ENCODE results near the gene LGMN.

LGMN gene

GRCh38 chr14:92693998-92694795, 54.2 kb downstream of the LGMN start:
- H3K36me3 ChIP-seq (ENCODE audit: insufficient read depth, insufficient read length, low read length), result no peaks in the 10 kb centered on the region
- no peak overlapping the region for H3K9ac ChIP-seq (ENCODE audit: insufficient read length, low read depth)
- no peak overlapping the region for H3K4me3 ChIP-seq (ENCODE audit: insufficient read length, low read depth)
- H3K4me1 ChIP-seq (ENCODE audit: insufficient read depth, insufficient read length), result peaks cover 2% of the 10 kb centered on the region
- H3K9me3 ChIP-seq (ENCODE audit: insufficient read depth, low read length), result no peaks in the 10 kb centered on the region
- no peak for DNase-seq (ENCODE audit: low read depth, low spot score)
- H3K27me3 ChIP-seq (ENCODE audit: insufficient read depth, insufficient read length), result no peaks in the 10 kb centered on the region
- TF ChIP-seq SUZ12 (IDR thresholded peaks at IDR 0.05; ENCODE audit: extremely low read depth, insufficient read depth, insufficient read length) (no peak), ZNF274 (IDR thresholded peaks at IDR 0.05; ENCODE audit: low read depth, low read length) (no peak), YY1 (IDR thresholded peaks at IDR 0.05; ENCODE audit: insufficient read depth, insufficient read length) (no peak)

DNA sequence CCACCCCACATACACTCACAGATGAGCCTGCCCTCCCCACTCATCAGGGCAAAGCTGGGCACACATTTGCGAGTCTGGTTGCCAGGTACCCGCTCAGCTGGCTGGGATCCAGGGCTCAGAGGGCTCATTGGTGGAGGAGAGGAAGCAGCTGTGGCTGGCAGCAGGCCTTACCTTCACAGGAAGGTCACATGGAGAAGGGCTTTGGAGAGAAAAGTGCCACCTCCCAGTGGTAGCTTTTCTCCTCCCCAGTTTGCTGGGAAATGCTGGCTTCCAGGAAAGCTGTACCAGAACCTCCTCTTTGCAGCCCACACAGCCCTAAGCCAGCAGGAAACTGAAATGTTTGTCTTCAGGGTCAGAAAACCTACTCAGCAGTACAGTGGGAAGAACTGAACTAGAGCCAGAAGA, 55.6 kb downstream of the LGMN start:
- Histone ChIP-seq H3K27me3 (ENCODE audit: insufficient read depth, insufficient read length) (peaks cover 9% of the 10 kb centered on the region), H3K9me3 (ENCODE audit: insufficient read depth, low read length) (no peaks in the 10 kb centered on the region), H3K36me3 (ENCODE audit: insufficient read depth, insufficient read length, low read length) (no peaks in the 10 kb centered on the region), H3K4me1 (ENCODE audit: insufficient read depth, insufficient read length) (peaks cover 6% of the 10 kb centered on the region), H3K4me3 (ENCODE audit: insufficient read length, low read depth) (no peak overlapping the region), H3K9ac (ENCODE audit: insufficient read length, low read depth) (no peak overlapping the region)
- no peak for TF ChIP-seq ZNF274 (IDR thresholded peaks at IDR 0.05; ENCODE audit: low read depth, low read length)
- TF ChIP-seq SUZ12 (IDR thresholded peaks at IDR 0.05; ENCODE audit: extremely low read depth, insufficient read depth, insufficient read length), result no peak
- no peak for TF ChIP-seq YY1 (IDR thresholded peaks at IDR 0.05; ENCODE audit: insufficient read depth, insufficient read length)
- no peak for DNase-seq (ENCODE audit: low read depth, low spot score)

DNA sequence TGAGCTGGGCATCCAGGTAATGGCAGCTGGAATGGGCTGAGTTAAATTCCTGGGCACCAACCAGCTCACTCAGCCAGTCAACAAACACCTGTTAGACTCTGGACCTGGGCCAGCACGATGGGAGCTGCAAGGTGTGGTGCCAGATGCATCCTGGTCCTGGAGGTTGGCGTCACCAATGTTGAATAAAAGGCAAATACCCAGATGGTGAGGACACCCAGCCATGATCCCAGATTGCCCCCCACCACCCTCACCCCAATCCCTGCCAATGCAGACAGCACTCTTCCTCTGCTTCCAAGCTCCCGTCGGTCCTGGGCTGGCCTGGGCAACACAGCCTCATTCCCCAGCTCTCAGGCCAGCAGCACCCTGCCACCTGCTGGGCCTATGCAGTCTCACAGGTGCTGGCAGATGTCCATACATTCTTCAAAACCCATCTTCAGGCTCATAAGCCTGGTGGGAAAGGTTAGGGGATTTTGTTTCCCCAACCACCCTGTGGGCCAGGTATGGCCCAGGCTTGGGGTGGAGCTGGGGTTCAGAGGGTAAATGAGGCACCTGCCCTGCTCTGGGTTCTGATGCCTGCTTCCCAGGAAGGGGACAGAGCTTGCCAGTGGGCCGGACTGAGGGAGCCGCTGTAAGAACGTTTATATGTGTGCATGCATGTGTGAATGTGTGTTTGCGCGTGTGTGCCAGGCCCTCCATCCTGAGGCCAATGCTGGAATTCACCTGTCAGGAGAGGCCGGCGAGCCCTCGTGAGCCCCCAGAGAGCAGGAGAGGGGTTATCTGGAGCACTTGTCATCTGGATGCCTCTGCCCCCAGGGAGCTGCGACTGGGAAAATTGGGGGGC, 58.0 kb downstream of the LGMN start:
- Histone ChIP-seq H3K4me1 (ENCODE audit: insufficient read depth, insufficient read length) (peaks cover 8% of the 10 kb centered on the region), H3K27me3 (ENCODE audit: insufficient read depth, insufficient read length) (peaks cover 21% of the 10 kb centered on the region), H3K9ac (ENCODE audit: insufficient read length, low read depth) (no peak overlapping the region), H3K36me3 (ENCODE audit: insufficient read depth, insufficient read length, low read length) (peaks cover 7% of the 10 kb centered on the region), H3K9me3 (ENCODE audit: insufficient read depth, low read length) (no peaks in the 10 kb centered on the region), H3K4me3 (ENCODE audit: insufficient read length, low read depth) (no peak overlapping the region)
- no peak for DNase-seq (ENCODE audit: low read depth, low spot score)
- TF ChIP-seq ZNF274 (IDR thresholded peaks at IDR 0.05; ENCODE audit: low read depth, low read length) (no peak), YY1 (IDR thresholded peaks at IDR 0.05; ENCODE audit: insufficient read depth, insufficient read length) (no peak), SUZ12 (IDR thresholded peaks at IDR 0.05; ENCODE audit: extremely low read depth, insufficient read depth, insufficient read length) (no peak)

GRCh38 chr14:92688434-92689375, 59.7 kb downstream of the LGMN start:
- no peak for DNase-seq (ENCODE audit: low read depth, low spot score)
- H3K9me3 ChIP-seq (ENCODE audit: insufficient read depth, low read length), result no peaks in the 10 kb centered on the region
- no peak overlapping the region for H3K4me3 ChIP-seq (ENCODE audit: insufficient read length, low read depth)
- H3K4me1 ChIP-seq (ENCODE audit: insufficient read depth, insufficient read length), result peaks cover 7% of the 10 kb centered on the region
- H3K27me3 ChIP-seq (ENCODE audit: insufficient read depth, insufficient read length), result peaks cover 21% of the 10 kb centered on the region
- H3K36me3 ChIP-seq (ENCODE audit: insufficient read depth, insufficient read length, low read length), result peaks cover 7% of the 10 kb centered on the region
- TF ChIP-seq YY1 (IDR thresholded peaks at IDR 0.05; ENCODE audit: insufficient read depth, insufficient read length), result no peak
- no peak for TF ChIP-seq ZNF274 (IDR thresholded peaks at IDR 0.05; ENCODE audit: low read depth, low read length)
- no peak for TF ChIP-seq SUZ12 (IDR thresholded peaks at IDR 0.05; ENCODE audit: extremely low read depth, insufficient read depth, insufficient read length)
- peak overlapping the region; percentile 61 for H3K9ac ChIP-seq (ENCODE audit: insufficient read length, low read depth)

DNA sequence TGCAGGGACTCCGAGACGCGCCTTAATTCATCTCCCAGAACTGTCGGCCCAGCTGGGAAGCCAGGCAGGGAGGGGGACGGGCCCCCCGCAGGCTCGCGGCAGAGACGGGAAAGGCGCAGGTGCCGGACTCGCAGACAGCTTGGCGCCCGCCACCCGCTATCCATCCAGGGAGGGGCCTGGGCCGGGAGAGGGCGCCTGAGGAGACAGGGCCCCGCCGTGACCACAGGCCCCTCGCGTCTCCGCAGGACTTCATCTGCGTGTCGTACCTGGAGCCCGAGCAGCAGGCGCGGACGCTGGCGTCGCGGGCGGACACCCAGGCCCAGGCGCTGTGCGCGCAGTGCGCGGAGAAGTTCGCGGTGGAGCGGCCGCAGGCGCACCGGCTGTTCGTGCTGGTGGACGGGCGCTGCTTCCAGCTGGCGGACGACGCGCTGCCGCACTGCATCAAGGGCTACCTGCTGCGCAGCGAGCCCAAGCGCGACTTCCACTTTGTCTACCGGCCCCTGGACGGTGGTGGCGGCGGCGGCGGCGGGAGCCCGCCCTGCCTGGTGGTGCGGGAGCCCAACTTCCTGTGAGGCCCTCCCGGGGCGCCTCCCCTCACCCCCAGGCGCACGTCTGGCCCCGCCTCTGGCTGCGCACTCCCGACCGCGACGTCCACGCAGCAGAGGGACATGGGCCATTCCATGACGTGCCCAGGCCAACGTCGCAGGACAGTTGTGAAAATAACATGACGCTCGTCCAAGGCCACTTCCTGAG, 60.6 kb downstream of the LGMN start:
- peak overlapping the region; percentile 39 for H3K4me3 ChIP-seq (ENCODE audit: insufficient read length, low read depth)
- no peak for TF ChIP-seq ZNF274 (IDR thresholded peaks at IDR 0.05; ENCODE audit: low read depth, low read length)
- no peak for TF ChIP-seq SUZ12 (IDR thresholded peaks at IDR 0.05; ENCODE audit: extremely low read depth, insufficient read depth, insufficient read length)
- TF ChIP-seq YY1 (IDR thresholded peaks at IDR 0.05; ENCODE audit: insufficient read depth, insufficient read length), result no peak
- peak overlapping the region; percentile 61 for H3K9ac ChIP-seq (ENCODE audit: insufficient read length, low read depth)
- peaks cover 7% of the 10 kb centered on the region for H3K4me1 ChIP-seq (ENCODE audit: insufficient read depth, insufficient read length)
- no peak for DNase-seq (ENCODE audit: low read depth, low spot score)
- H3K27me3 ChIP-seq (ENCODE audit: insufficient read depth, insufficient read length), result peaks cover 21% of the 10 kb centered on the region
- no peaks in the 10 kb centered on the region for H3K9me3 ChIP-seq (ENCODE audit: insufficient read depth, low read length)
- H3K36me3 ChIP-seq (ENCODE audit: insufficient read depth, insufficient read length, low read length), result peaks cover 7% of the 10 kb centered on the region

GRCh38 chr14:92686900-92687427, 61.5 kb downstream of the LGMN start:
- TF ChIP-seq YY1 (IDR thresholded peaks at IDR 0.05; ENCODE audit: insufficient read depth, insufficient read length), result no peak
- no peak for TF ChIP-seq SUZ12 (IDR thresholded peaks at IDR 0.05; ENCODE audit: extremely low read depth, insufficient read depth, insufficient read length)
- TF ChIP-seq ZNF274 (IDR thresholded peaks at IDR 0.05; ENCODE audit: low read depth, low read length), result no peak
- H3K27me3 ChIP-seq (ENCODE audit: insufficient read depth, insufficient read length), result peaks cover 21% of the 10 kb centered on the region
- peak overlapping the region; percentile 61 for H3K9ac ChIP-seq (ENCODE audit: insufficient read length, low read depth)
- peak overlapping the region; percentile 39 for H3K4me3 ChIP-seq (ENCODE audit: insufficient read length, low read depth)
- H3K9me3 ChIP-seq (ENCODE audit: insufficient read depth, low read length), result peaks cover 4% of the 10 kb centered on the region; the same call in 1 of the 2 replicates
- H3K36me3 ChIP-seq (ENCODE audit: insufficient read depth, insufficient read length, low read length), result peaks cover 10% of the 10 kb centered on the region
- peaks cover 7% of the 10 kb centered on the region for H3K4me1 ChIP-seq (ENCODE audit: insufficient read depth, insufficient read length)
- DNase-seq (ENCODE audit: low read depth, low spot score), result peak; percentile 60

Data from NT2/D1 (cell line).